ENCODE measurements around the gene THRB.
"Not testable (repeated sequence)": the region's sequence is repeated elsewhere in the genome, so short reads cannot be mapped to it uniquely, and the experiment has no call there.

THRB gene

DNA sequence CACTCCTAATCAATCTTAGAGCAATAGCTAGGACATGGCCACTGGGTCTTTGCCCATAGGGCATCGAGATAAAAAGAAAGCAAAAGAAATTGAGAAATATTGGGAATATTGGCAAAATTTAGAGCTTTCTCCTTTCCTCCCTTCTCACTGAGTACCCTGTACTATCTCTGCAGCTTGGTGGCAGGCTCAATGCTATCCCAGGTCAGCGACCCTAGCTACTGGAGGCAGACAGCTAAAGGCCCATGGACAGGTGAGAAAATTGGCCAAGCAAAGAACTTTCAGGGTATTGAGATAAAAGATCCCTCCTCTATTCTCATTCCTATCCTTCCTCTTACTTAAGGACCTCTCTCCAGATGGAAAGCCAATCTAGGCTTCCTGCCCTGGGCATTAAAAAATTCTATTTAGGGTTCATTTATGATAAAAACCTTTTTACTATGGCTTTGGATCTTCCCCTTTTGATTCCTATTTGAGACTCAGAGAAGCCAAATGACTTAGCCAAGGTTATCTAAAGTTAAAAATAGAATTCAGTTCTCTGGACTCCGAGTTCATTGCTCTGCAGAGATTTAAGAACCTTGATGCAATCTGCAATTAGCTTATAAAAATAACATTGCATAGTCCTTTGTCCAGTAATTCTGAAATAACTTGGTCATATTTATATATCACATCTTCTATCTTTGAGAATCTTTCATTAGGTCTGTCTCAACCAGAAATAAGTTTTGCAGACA lies 75.4 kb downstream of the THRB start:
- TF ChIP-seq, protein P1, sequence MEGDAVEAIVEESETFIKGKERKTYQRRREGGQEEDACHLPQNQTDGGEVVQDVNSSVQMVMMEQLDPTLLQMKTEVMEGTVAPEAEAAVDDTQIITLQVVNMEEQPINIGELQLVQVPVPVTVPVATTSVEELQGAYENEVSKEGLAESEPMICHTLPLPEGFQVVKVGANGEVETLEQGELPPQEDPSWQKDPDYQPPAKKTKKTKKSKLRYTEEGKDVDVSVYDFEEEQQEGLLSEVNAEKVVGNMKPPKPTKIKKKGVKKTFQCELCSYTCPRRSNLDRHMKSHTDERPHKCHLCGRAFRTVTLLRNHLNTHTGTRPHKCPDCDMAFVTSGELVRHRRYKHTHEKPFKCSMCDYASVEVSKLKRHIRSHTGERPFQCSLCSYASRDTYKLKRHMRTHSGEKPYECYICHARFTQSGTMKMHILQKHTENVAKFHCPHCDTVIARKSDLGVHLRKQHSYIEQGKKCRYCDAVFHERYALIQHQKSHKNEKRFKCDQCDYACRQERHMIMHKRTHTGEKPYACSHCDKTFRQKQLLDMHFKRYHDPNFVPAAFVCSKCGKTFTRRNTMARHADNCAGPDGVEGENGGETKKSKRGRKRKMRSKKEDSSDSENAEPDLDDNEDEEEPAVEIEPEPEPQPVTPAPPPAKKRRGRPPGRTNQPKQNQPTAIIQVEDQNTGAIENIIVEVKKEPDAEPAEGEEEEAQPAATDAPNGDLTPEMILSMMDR (IDR thresholded peaks at IDR 0.05; ENCODE audit: extremely low read depth, missing control alignments) = no peak
- no peak for DNase-seq (ENCODE audit: low spot score)

DNA sequence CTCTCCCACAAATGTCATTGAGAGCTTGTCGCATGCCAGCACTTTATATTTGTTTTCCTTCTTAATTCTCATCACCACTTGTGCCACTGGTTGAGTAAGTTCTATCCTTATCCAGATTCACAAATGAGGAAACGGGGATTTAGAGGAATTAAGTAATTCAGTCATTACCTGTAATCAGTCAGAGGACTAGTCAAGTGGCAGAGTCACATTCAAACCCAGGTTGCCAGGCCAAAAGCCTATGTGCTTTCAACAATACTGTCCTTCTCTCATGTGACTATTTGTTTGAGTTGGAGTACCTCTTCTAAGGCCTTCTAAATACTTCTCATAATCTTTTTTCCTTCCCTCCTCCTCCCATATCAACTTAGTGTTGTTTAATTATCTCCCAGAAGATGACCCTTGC lies 76.9 kb downstream of the THRB start:
- TF ChIP-seq, protein P1 (IDR thresholded peaks at IDR 0.05; ENCODE audit: extremely low read depth, missing control alignments) = no peak
- no peak for DNase-seq (ENCODE audit: low spot score)

DNA sequence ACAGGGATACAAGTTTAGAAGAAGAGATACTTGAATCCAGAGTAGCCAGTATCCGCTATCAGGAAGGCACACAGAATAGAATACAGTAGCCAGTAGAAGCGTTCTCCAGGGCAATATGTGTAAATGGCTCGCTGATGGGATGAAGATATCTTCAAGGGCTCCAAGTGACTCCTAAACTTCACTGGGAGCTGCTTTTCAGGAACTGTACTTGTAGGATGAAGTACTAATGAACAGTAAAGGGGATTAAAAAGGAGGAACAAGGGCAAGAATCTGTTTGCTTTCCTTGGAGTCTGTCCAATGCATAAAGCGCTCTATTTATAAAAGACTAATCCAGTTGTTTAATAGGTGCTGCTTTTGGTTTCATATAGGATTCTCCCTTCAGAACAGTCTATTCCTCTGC lies 78.4 kb downstream of the THRB start:
- DNase-seq (ENCODE audit: low spot score) = no peak
- TF ChIP-seq, protein P1 (IDR thresholded peaks at IDR 0.05; ENCODE audit: extremely low read depth, missing control alignments) = no peak

DNA sequence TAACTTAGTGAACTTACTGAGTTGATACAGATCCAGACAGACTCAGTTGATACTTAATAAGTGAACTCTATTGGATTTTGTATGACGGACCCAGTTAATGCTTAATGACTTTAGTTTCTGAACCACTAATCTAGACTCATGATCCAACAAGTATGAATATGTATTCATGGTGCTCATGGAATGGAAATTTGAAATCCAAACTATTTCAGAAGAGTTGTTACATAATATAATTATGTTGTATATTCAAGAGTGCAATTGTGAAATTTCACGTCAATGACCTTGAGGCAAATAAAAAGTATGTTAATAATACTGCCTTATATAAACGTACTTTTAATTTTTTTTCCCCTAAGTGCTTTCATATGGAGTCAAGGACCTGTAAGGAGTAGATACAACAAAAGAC lies 78.8 kb downstream of the THRB start:
- TF ChIP-seq, protein P1 (IDR thresholded peaks at IDR 0.05; ENCODE audit: extremely low read depth, missing control alignments) = no peak
- DNase-seq (ENCODE audit: low spot score) = no peak

DNA sequence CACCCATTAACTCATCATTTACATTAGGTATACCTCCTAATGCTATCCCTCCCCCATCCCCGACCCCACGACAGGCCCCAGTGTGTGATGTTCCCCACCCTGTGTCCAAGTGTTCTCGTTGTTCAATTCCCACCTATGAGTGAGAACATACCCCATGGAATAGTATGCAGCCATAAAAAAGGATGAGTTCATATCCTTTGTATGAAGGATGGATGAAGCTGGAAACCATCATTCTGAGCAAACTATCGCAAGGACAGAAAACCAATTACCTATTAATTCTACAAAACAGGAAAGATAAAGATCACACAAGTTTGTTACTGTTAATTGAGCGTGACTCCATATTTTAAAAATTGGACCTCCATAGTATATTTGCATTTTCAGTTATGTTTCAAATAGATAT lies 81.0 kb downstream of the THRB start:
- not testable (repeated sequence) for DNase-seq (ENCODE audit: low spot score)

DNA sequence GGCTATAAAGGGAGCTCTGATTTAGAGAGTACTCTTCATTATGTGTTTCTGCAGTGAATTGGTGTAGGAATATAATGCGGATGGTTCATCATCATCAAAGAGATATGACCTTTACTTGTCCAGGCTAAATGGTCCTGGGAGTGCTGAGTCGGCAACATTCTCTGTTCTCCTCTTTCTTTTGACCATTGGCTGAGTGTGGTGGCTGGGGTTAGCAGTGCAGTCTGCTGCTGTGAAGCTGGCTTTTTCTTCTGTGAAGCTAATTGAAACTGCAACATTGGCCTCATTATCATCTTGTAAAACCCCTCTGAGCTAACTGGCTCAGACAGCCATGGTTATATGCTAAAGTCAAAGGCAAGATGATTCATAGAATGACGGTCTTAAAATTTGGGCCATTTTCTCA lies 83.8 kb downstream of the THRB start:
- no peak for DNase-seq (ENCODE audit: low spot score)
- TF ChIP-seq, protein P1 (IDR thresholded peaks at IDR 0.05; ENCODE audit: extremely low read depth, missing control alignments) = no peak

DNA sequence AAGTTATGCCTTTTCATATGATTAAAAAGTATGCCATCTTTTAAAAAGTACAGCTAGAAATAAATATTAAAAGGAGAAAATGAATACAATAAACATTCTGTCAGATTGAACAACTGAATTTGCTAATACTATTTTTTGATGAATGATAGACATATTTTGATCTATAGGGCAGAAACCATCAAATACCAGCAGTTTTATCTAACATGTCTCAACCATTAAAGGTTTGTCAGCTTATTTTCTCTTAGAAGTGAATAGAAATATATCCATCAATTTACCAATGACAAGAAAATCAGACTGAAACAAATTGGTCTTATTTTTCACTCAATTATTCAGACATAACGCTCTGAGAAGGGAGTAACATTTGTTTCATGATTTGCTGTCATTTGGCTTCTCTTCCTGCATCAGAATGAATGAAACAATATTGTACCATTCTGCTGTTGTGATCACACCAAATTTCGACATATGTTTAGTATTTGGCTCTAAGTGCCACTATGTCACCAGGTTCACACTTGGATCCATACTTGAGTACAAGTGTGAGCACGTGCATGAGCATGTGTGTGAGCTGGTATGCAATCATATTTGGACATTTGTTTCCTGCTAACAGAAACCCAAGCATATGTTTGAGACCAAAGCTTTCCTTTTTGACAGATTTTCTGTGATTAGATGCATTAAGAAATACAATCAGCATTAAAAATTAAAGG lies 86.5 kb downstream of the THRB start:
- TF ChIP-seq, protein P1 (IDR thresholded peaks at IDR 0.05; ENCODE audit: extremely low read depth, missing control alignments) = no peak
- DNase-seq (ENCODE audit: low spot score) = no peak

DNA sequence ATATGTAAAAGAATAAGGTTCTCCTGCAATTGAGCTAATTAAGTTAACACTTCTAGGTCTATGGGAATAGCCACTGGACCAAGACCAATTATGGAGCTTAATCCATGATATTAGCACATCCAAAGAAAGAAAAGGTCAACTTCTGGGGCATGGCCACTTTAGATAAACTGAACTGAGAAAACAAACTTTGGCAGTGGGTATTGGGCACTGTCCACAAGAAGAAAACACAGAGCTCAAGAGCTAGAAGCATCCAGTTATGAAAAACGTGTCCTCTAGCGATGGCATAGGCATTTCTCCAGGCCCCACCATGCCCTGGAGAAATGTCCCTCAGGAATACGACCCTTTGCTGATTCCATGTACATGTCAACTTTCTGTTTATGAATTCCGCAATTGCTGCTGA lies 87.8 kb downstream of the THRB start:
- TF ChIP-seq, protein P1 (IDR thresholded peaks at IDR 0.05; ENCODE audit: extremely low read depth, missing control alignments) = no peak

More for the DNA sequence above, 87.8 kb downstream of the THRB start:
- DNase-seq (ENCODE audit: low spot score) = no peak

All from GM20000 (cell line).